ENCODE results near the gene SLC38A7. TPM values are rescaled to one million over a fixed set of nuclear protein-coding genes. Genes with fewer than 3 reads are reported as not detected.

SLC38A7 gene
- total and polyA plus RNA-seq, 2 experiments from 2014 or later = 13.9 to 27.8 TPM

- no peak for TF ChIP-seq REST (IDR thresholded peaks at IDR 0.05; ENCODE audit: unreplicated experiment)
Measured at GRCh38 chr16:58684001-58684353, 593 bp downstream of the SLC38A7 start (continued).

DNA sequence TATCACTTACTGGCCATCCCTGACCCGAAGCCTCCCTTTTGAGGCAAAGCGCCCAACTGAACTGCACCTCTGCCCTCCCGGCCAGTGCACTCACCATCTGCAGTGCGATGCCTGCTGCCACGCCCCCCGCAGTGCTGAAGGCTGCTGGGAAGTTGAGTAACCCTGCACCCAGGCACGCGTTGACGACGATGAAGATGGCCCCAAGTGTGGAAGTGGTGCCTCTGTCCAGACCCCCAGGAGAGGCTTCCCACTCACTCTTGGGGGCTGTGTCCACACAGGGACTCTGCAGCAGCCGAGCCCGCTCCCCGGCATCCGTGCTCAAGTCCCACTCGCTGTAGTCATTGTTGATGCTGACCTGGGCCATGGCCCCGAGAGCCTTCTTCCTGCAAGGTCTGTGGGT, 4.8 kb downstream of the SLC38A7 start:
- Histone ChIP-seq H4K20me1 (replicated peaks; ENCODE audit: insufficient read depth) (peaks cover 4% of the 10 kb centered on the region; the same call in 1 of the 2 replicates), H3K79me2 (replicated peaks; ENCODE audit: insufficient read depth) (peaks cover 12% of the 10 kb centered on the region), H3F3A (replicated peaks; ENCODE audit: low read depth) (no peaks in the 10 kb centered on the region), H3K4me1 (ENCODE audit: insufficient read depth) (peaks cover 6% of the 10 kb centered on the region), H3K27ac (ENCODE audit: low read depth) (no peak overlapping the region), H3K9me2 (ENCODE audit: insufficient read depth) (no peaks in the 10 kb centered on the region), H3K27me3 (ENCODE audit: insufficient read depth) (no peaks in the 10 kb centered on the region), H2AFZ (no peak overlapping the region), H3K4me3 (no peak overlapping the region), H3K4me2 (no peak overlapping the region), H3K36me3 (ENCODE audit: insufficient read depth) (no peaks in the 10 kb centered on the region; the same call in 1 of the 2 replicates)
- H3K4me1 Mint-ChIP-seq = peaks cover 7% of the 10 kb centered on the region; the same call in 2 of the 3 replicates
- DNase-seq (ENCODE audit: low spot score) (no peak), ATAC-seq (no peak)
- no peaks in the 10 kb centered on the region; the same call in 2 of the 3 replicates for H3K9me3 Mint-ChIP-seq
- peaks cover 16% of the 10 kb centered on the region for H3K36me3 Mint-ChIP-seq (ENCODE audit: low read depth)
- H3K4me3 Mint-ChIP-seq = no peak overlapping the region
- no peak overlapping the region for H3K27ac Mint-ChIP-seq
- peaks cover 7% of the 10 kb centered on the region for H3K27me3 Mint-ChIP-seq (ENCODE audit: insufficient read depth, low read depth, poor library complexity)
- TF ChIP-seq, protein P1, sequence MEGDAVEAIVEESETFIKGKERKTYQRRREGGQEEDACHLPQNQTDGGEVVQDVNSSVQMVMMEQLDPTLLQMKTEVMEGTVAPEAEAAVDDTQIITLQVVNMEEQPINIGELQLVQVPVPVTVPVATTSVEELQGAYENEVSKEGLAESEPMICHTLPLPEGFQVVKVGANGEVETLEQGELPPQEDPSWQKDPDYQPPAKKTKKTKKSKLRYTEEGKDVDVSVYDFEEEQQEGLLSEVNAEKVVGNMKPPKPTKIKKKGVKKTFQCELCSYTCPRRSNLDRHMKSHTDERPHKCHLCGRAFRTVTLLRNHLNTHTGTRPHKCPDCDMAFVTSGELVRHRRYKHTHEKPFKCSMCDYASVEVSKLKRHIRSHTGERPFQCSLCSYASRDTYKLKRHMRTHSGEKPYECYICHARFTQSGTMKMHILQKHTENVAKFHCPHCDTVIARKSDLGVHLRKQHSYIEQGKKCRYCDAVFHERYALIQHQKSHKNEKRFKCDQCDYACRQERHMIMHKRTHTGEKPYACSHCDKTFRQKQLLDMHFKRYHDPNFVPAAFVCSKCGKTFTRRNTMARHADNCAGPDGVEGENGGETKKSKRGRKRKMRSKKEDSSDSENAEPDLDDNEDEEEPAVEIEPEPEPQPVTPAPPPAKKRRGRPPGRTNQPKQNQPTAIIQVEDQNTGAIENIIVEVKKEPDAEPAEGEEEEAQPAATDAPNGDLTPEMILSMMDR (conservative IDR thresholded peaks at IDR 0.05; ENCODE audit: low read depth in 2 of 2) = no peak
- TF ChIP-seq REST (IDR thresholded peaks at IDR 0.05; ENCODE audit: unreplicated experiment) (no peak), ETS1 (IDR thresholded peaks at IDR 0.05) (no peak), STAT1 (IDR thresholded peaks at IDR 0.05; ENCODE audit: unreplicated experiment) (no peak), JUNB (IDR thresholded peaks at IDR 0.05; ENCODE audit: unreplicated experiment) (no peak), EZH2phosphoT487 (IDR thresholded peaks at IDR 0.05; ENCODE audit: unreplicated experiment) (no peak), NANOG (IDR thresholded peaks at IDR 0.05; ENCODE audit: borderline replicate concordance) (no peak), ZNF331 (CRISPR knock-in tag; IDR thresholded peaks at IDR 0.05; ENCODE audit: low read depth) (no peak), ZNF114 (CRISPR knock-in tag; IDR thresholded peaks at IDR 0.05) (no peak)
